Epithelial cell of esophagus (primary cell): ENCODE measurements around the gene CORO1C.

Source experiments
- DNase-seq: peaks from one replicate; pipeline ENCODE4 v3.0.0; 2010; ENCODE audit warnings: low read depth
- H3K4me3 ChIP-seq: 2 replicates; pipeline ENCODE4 v1.5.1; 2011; ENCODE audit warnings: mild to moderate bottlenecking, low read length, control low read depth
- CTCF ChIP-seq: IDR thresholded peaks from 2 replicates; pipeline ENCODE4 v1.5.1; 2011; ENCODE audit warnings: low read depth, mild to moderate bottlenecking, low read length, control low read depth, inconsistent platforms; ENCODE audit not compliant: insufficient read depth; ENCODE audit errors: missing control alignments

CORO1C gene

GRCh38 chr12:108690542-108691174 is 40.7 kb downstream of the CORO1C start:
- no peak for DNase-seq
- no peak for TF ChIP-seq CTCF
- H3K4me3 ChIP-seq, result peak overlapping the region; percentile 23

- no peak overlapping the region for H3K4me3 ChIP-seq
- DNase-seq, result no peak
- TF ChIP-seq CTCF, result no peak
These were observed 41.2 kb downstream of the CORO1C start for GRCh38 chr12:108690191-108690518.

GRCh38 chr12:108689314-108690190 is 41.8 kb downstream of the CORO1C start:
- no peak for DNase-seq
- TF ChIP-seq CTCF, result no peak
- no peak overlapping the region for H3K4me3 ChIP-seq

GRCh38 chr12:108686780-108687179 is 44.5 kb downstream of the CORO1C start:
- no peak overlapping the region for H3K4me3 ChIP-seq
- no peak for DNase-seq
- no peak for TF ChIP-seq CTCF

- H3K4me3 ChIP-seq, result no peak overlapping the region
- DNase-seq, result no peak
These were observed 45.7 kb downstream of the CORO1C start for GRCh38 chr12:108685469-108686260.

More at GRCh38 chr12:108685469-108686260, 45.7 kb downstream of the CORO1C start:
- no peak for TF ChIP-seq CTCF
